HepG2 (cell line): Measurements from ENCODE around the gene MRFAP1. TPM values are rescaled to one million over a fixed set of nuclear protein-coding genes. Genes with fewer than 3 reads are reported as not detected.

Experiments used
- CAMTA2 ChIP-seq: sonication (generic); formaldehyde crosslinking; IDR thresholded peaks from 2 replicates; pipeline ENCODE4 v1.4.0; 2020; ENCODE audit warnings: mild to moderate bottlenecking, missing genetic modification reagents, borderline replicate concordance
- CENPT ChIP-seq: sonication (generic); formaldehyde crosslinking; IDR thresholded peaks from 2 replicates; pipeline ENCODE4 v1.8.0; 2022; ENCODE audit warnings: low read depth, mild to moderate bottlenecking, moderate library complexity, missing genetic modification reagents
- DMAP1 ChIP-seq: IDR thresholded peaks from 2 replicates; pipeline ENCODE4 v1.6.1; 2016
- EHMT2 ChIP-seq: fragments of 200-600 bp; sonication (generic); IDR thresholded peaks from 2 replicates; pipeline ENCODE4 v1.7.0; 2017; ENCODE audit warnings: antibody characterized with exemption, low read depth, low read length, borderline replicate concordance
- FOSL2 ChIP-seq: sonication (generic); formaldehyde crosslinking; IDR thresholded peaks from 2 replicates; pipeline ENCODE4 v1.4.0; 2020; ENCODE audit warnings: missing genetic modification reagents
- FOXJ3 ChIP-seq: sonication (generic); formaldehyde crosslinking; IDR thresholded peaks from 2 replicates; pipeline ENCODE4 v1.4.0; 2020; ENCODE audit warnings: missing genetic modification reagents, mild to moderate bottlenecking, borderline replicate concordance
- GATA4 ChIP-seq: sonication (generic); IDR thresholded peaks from 2 replicates; pipeline ENCODE4 v1.6.1; 2016; ENCODE audit warnings: antibody characterized with exemption, low read depth, borderline replicate concordance
- HOXD1 ChIP-seq: sonication (generic); formaldehyde crosslinking; IDR thresholded peaks from 2 replicates; pipeline ENCODE4 v1.5.0; 2020; ENCODE audit warnings: missing genetic modification reagents
- KDM1A ChIP-seq: IDR thresholded peaks from 2 replicates; pipeline ENCODE4 v1.6.1; 2016; ENCODE audit warnings: missing compliant biosample characterization
- KLF11 ChIP-seq: IDR thresholded peaks from 2 replicates; pipeline ENCODE4 v1.6.1; 2016; ENCODE audit warnings: missing compliant biosample characterization
- MAFK ChIP-seq, 2 experiments: IDR thresholded peaks in 1 of 2; conservative IDR thresholded peaks in 1 of 2; 2 replicates each; pipeline ENCODE4 v1.6.1; 2011; ENCODE audit warnings: improper control_type of control experiment in 2 of 2, low read length in 2 of 2
- NKX3-1 ChIP-seq: sonication (generic); formaldehyde crosslinking; IDR thresholded peaks from 2 replicates; pipeline ENCODE4 v1.5.0; 2020; ENCODE audit warnings: missing genetic modification reagents
- NR2F1 ChIP-seq, 2 experiments: fragments of 450-650 bp in 1 of 2; formaldehyde crosslinking in 1 of 2; IDR thresholded peaks; 2 replicates each; pipeline versions ENCODE4 v1.5.0 to v1.6.1; 2016 to 2020; ENCODE audit warnings: mild to moderate bottlenecking in 1 of 2, missing compliant biosample characterization in 1 of 2, missing genetic modification reagents in 1 of 2, moderate library complexity in 1 of 2
- NR2F2 ChIP-seq: IDR thresholded peaks from 2 replicates; pipeline ENCODE4 v1.6.1; 2012; ENCODE audit warnings: low read depth, inconsistent platforms, borderline replicate concordance
- PLRG1 ChIP-seq: fragments of 450-650 bp; conservative IDR thresholded peaks from 2 replicates; pipeline ENCODE4 v1.6.1; 2016
- REXO4 ChIP-seq: sonication (generic); formaldehyde crosslinking; IDR thresholded peaks from 2 replicates; pipeline ENCODE4 v1.8.0; 2022; ENCODE audit warnings: missing genetic modification reagents, mild to moderate bottlenecking, borderline replicate concordance
- RORA ChIP-seq: sonication (generic); formaldehyde crosslinking; IDR thresholded peaks from 2 replicates; pipeline ENCODE4 v1.5.0; 2020; ENCODE audit warnings: mild to moderate bottlenecking, missing genetic modification reagents, moderate library complexity
- SIX4 ChIP-seq: sonication (generic); formaldehyde crosslinking; IDR thresholded peaks from 2 replicates; pipeline ENCODE4 v1.4.0; 2020; ENCODE audit warnings: missing genetic modification reagents
- SMARCE1 ChIP-seq: fragments of 450-650 bp; IDR thresholded peaks from 2 replicates; pipeline ENCODE4 v1.6.1; 2017; ENCODE audit warnings: borderline replicate concordance
- SMYD3 ChIP-seq: sonication (generic); formaldehyde crosslinking; IDR thresholded peaks from 2 replicates; pipeline ENCODE4 v1.8.1; 2023; ENCODE audit warnings: mild to moderate bottlenecking, missing genetic modification reagents
- TAF1 ChIP-seq: sonication (generic); formaldehyde crosslinking; IDR thresholded peaks from 2 replicates; pipeline ENCODE4 v1.4.0; 2020; ENCODE audit warnings: missing genetic modification reagents
- TRIM24 ChIP-seq: sonication (generic); formaldehyde crosslinking; IDR thresholded peaks from 2 replicates; pipeline ENCODE4 v1.8.0; 2022; ENCODE audit warnings: mild to moderate bottlenecking, missing genetic modification reagents
- ZBTB2 ChIP-seq: sonication (generic); formaldehyde crosslinking; IDR thresholded peaks from 2 replicates; pipeline ENCODE4 v1.8.0; 2022; ENCODE audit warnings: low read depth, missing genetic modification reagents
- ZFP36L1 ChIP-seq: sonication (generic); formaldehyde crosslinking; IDR thresholded peaks from 2 replicates; pipeline ENCODE4 v1.8.0; 2022; ENCODE audit warnings: mild to moderate bottlenecking, missing genetic modification reagents, moderate library complexity
- ZFP90 ChIP-seq: sonication (generic); formaldehyde crosslinking; IDR thresholded peaks from 2 replicates; pipeline ENCODE4 v1.8.0; 2022; ENCODE audit warnings: missing genetic modification reagents, mild to moderate bottlenecking, inconsistent platforms, borderline replicate concordance
- ZNF484 ChIP-seq: sonication (generic); formaldehyde crosslinking; IDR thresholded peaks from 2 replicates; pipeline ENCODE4 v1.5.1; 2020; ENCODE audit warnings: mild to moderate bottlenecking, low read depth, missing genetic modification reagents, borderline replicate concordance
- ZNF546 ChIP-seq: sonication (generic); formaldehyde crosslinking; conservative IDR thresholded peaks from 2 replicates; pipeline ENCODE4 v1.8.1; 2023; ENCODE audit warnings: mild to moderate bottlenecking, missing genetic modification reagents
- ZNF558 ChIP-seq: sonication (generic); formaldehyde crosslinking; IDR thresholded peaks from 2 replicates; pipeline ENCODE4 v1.9.0; 2022; ENCODE audit warnings: mild to moderate bottlenecking, missing genetic modification reagents, borderline replicate concordance
- ZNF598 ChIP-seq: sonication (generic); formaldehyde crosslinking; IDR thresholded peaks from 2 replicates; pipeline ENCODE4 v1.5.1; 2020; ENCODE audit warnings: mild to moderate bottlenecking, missing genetic modification reagents, borderline replicate concordance
- ZNF619 ChIP-seq: sonication (generic); formaldehyde crosslinking; IDR thresholded peaks from 2 replicates; pipeline ENCODE4 v1.4.0; 2020; ENCODE audit warnings: mild to moderate bottlenecking, missing genetic modification reagents
- ZNF792 ChIP-seq: IDR thresholded peaks from 2 replicates; pipeline ENCODE4 v1.6.1; 2016
- polyA plus RNA-seq, 8 experiments: library from polyadenylated mRNA; depleted of rRNA in 3 of 8; stranded (reverse) in 7 of 8; unstranded in 1 of 8; fragments of >200 nt; fragmentation: Illumina TruSeq in 4 of 8; extraction: Trizol in 4 of 8; gene quantifications; 2 replicates each; pipeline versions ENCODE4 v1.2.1 to v1.2.3, GENCODE V29; 2011 to 2016; ENCODE audit warnings: low read depth in 4 of 8, missing spikeins in 1 of 8, mixed read lengths in 1 of 8; ENCODE audit not compliant: insufficient read depth in 1 of 8
- total RNA-seq, 5 experiments: library from RNA; depleted of rRNA; stranded (reverse); fragments of >200 nt; fragmentation: Illumina TruSeq; extraction: Trizol; gene quantifications; 2 replicates each; pipeline ENCODE4 v1.2.3, GENCODE V29; 2016; ENCODE audit warnings: low read depth in 1 of 5

Gene MRFAP1
- total and polyA plus RNA-seq, 2 of the 13 experiments (the other 11 are each of a cell fraction or from before 2014, with no cell fraction given) = 112 to 158 TPM

GRCh38 chr4:6640292-6641163, at the start of gene MRFAP1 (continued):
- TF ChIP-seq NR2F1 (CRISPR knock-in tag; IDR thresholded peaks at IDR 0.05) (no peak), RORA (CRISPR knock-in tag) (no peak), TAF1 (CRISPR knock-in tag) (peak; percentile 93), REXO4 (CRISPR knock-in tag) (peak; percentile 60; the same call in 1 of the 2 replicates), KLF11 (CRISPR knock-in tag) (0 out of 2 replicates have a peak, but pooled peaks have one; percentile 60), ZNF546 (peak; percentile 41; the same call in 1 of the 2 replicates), ZNF558 (CRISPR knock-in tag) (peak; percentile 69; the same call in 1 of the 2 replicates), SIX4 (CRISPR knock-in tag) (no peak), HOXD1 (CRISPR knock-in tag) (peak; percentile 72; the same call in 1 of the 2 replicates), EHMT2 (no peak), ZFP36L1 (CRISPR knock-in tag) (0 out of 2 replicates have a peak, but pooled peaks have one; percentile 51), MAFK (conservative IDR thresholded peaks at IDR 0.05 in 1 of 2, IDR thresholded peaks at IDR 0.05 in 1 of 2; ENCODE audit: low read length in 2 of 2) (no peak), KDM1A (CRISPR knock-in tag) (no peak), CENPT (CRISPR knock-in tag) (peak; percentile 64; the same call in 1 of the 2 replicates), ZNF598 (CRISPR knock-in tag) (peak; percentile 4; the same call in 1 of the 2 replicates), GATA4 (no peak), ZNF792 (CRISPR knock-in tag) (no peak; the same call in 1 of the 2 replicates), ZFP90 (CRISPR knock-in tag) (peak; percentile 58; the same call in 1 of the 2 replicates), DMAP1 (CRISPR knock-in tag) (peak; percentile 74), SMYD3 (CRISPR knock-in tag) (peak; percentile 38; the same call in 1 of the 2 replicates), NKX3-1 (CRISPR knock-in tag) (peak; percentile 56; the same call in 1 of the 2 replicates), ZBTB2 (CRISPR knock-in tag) (peak; percentile 76), SMARCE1 (no peak), TRIM24 (no peak), FOXJ3 (CRISPR knock-in tag) (no peak), CAMTA2 (CRISPR knock-in tag) (no peak), FOSL2 (CRISPR knock-in tag) (peak; percentile 65), ZNF484 (CRISPR knock-in tag) (no peak), NR2F2 (no peak; the same call in 1 of the 2 replicates), ZNF619 (peak; percentile 26; the same call in 1 of the 2 replicates), PLRG1 (no peak)
